Endothelial cell of umbilical vein (primary cell): ENCODE results near the gene BRD2. TPM values are rescaled to one million over a fixed set of nuclear protein-coding genes. Genes with fewer than 3 reads are reported as not detected.

Source experiments
- Bru-seq: library from RNA; stranded (reverse); fragments of 400-500 nt; gene quantifications from one replicate; lab custom pipeline; 2021; lab: Mats Ljungman, UMichigan
- BruChase-seq, 2 experiments: library from RNA; stranded (reverse); fragments of 400-500 nt; gene quantifications; one replicate each; lab custom pipeline; 2021; lab: Mats Ljungman, UMichigan
- BruUV-seq: library from RNA; stranded (reverse); fragments of 400-500 nt; replicated peaks from 2 replicates; lab custom pipeline; 2021; lab: Mats Ljungman, UMichigan
- CTCF ChIA-PET: fragments of 300-600, 350-600 bp; sonication (Branson Sonifier 250); formaldehyde crosslinking; loops from one replicate; lab custom pipeline; 2021; ENCODE audit warnings: antibody characterized with exemption, inconsistent platforms; lab: Charles Lee
- POLR2A ChIA-PET: fragments of 300-600, 350-600 bp; sonication (Branson Sonifier 250); formaldehyde crosslinking; loops from one replicate; lab custom pipeline; 2021; ENCODE audit warnings: antibody characterized with exemption, inconsistent platforms; lab: Charles Lee
- DNase-seq: peaks from one replicate; pipeline ENCODE4 v3.0.0-alpha.2; 2011; ENCODE audit warnings: low read depth, low spot score
- FAIRE-seq: peaks from 2 replicates; lab custom pipeline; 2011; peaks lifted over from hg19 to GRCh38; lab: Jason Lieb, UNC
- H2AFZ ChIP-seq: 2 replicates; pipeline ENCODE4 v1.6.0; 2012; ENCODE audit warnings: low read depth, low read length, control low read depth, inconsistent platforms
- H3K27ac ChIP-seq: 2 replicates; pipeline ENCODE4 v1.5.1; 2011; ENCODE audit warnings: low read depth, mild to moderate bottlenecking, control low read depth, low read length, moderate library complexity; ENCODE audit not compliant: insufficient read depth
- H3K27me3 ChIP-seq, 2 experiments: 2 replicates each; pipeline versions ENCODE4 v1.6.0 to v1.6.1; 2011; ENCODE audit warnings: low read length in 2 of 2, mixed read lengths in 1 of 2; ENCODE audit not compliant: control insufficient read depth in 2 of 2, insufficient read depth in 2 of 2
- H3K36me3 ChIP-seq, 2 experiments: 2 replicates in 1 of 2; 3 replicates in 1 of 2; pipeline ENCODE4 v1.5.1; 2011; ENCODE audit warnings: low read length in 2 of 2, mild to moderate bottlenecking in 1 of 2, moderate library complexity in 1 of 2; ENCODE audit not compliant: control insufficient read depth in 2 of 2, insufficient read depth in 2 of 2; ENCODE audit errors: extremely low read depth in 1 of 2
- H3K4me1 ChIP-seq: 3 replicates; pipeline ENCODE4 v1.5.1; 2011; ENCODE audit warnings: mild to moderate bottlenecking, low read length; ENCODE audit not compliant: control insufficient read depth, insufficient read depth; ENCODE audit errors: extremely low read depth
- H3K4me2 ChIP-seq: 2 replicates; pipeline ENCODE4 v1.6.1; 2011; ENCODE audit warnings: low read length, control low read depth, mixed read lengths; ENCODE audit not compliant: insufficient read depth
- H3K4me3 ChIP-seq, 3 experiments: fragments of 200-600 bp in 1 of 3; sonication (generic), shearing (Covaris generic) in 1 of 3; replicated peaks in 1 of 3; 2 replicates each; pipeline ENCODE4 v1.5.1; 2011 to 2016; ENCODE audit warnings: control low read depth in 3 of 3, low read length in 3 of 3, mild to moderate bottlenecking in 2 of 3, inconsistent platforms in 1 of 3, low read depth in 1 of 3, moderate library complexity in 1 of 3; ENCODE audit not compliant: insufficient read depth in 1 of 3
- H3K79me2 ChIP-seq: 2 replicates; pipeline ENCODE4 v1.6.0; 2012; ENCODE audit warnings: low read length, inconsistent platforms; ENCODE audit not compliant: control insufficient read depth, insufficient read depth
- H3K9ac ChIP-seq: replicated peaks from 2 replicates; pipeline ENCODE3; 2011; ENCODE audit warnings: low read length, control low read depth; ENCODE audit not compliant: insufficient read depth; ENCODE audit errors: extremely low read depth
- H3K9me1 ChIP-seq: replicated peaks from 3 replicates; pipeline ENCODE4 v1.6.0; 2011; ENCODE audit warnings: mild to moderate bottlenecking, low read length; ENCODE audit not compliant: control insufficient read depth, insufficient read depth; ENCODE audit errors: extremely low read depth
- H3K9me3 ChIP-seq: replicated peaks from 2 replicates; pipeline ENCODE4 v1.5.1; 2012; ENCODE audit warnings: low read length, inconsistent platforms; ENCODE audit not compliant: control insufficient read depth, insufficient read depth
- H4K20me1 ChIP-seq: replicated peaks from 2 replicates; pipeline ENCODE3; 2011; ENCODE audit warnings: mild to moderate bottlenecking, low read length; ENCODE audit not compliant: control insufficient read depth, insufficient read depth; ENCODE audit errors: extremely low read depth
- FOS ChIP-seq: IDR thresholded peaks from 2 replicates; pipeline ENCODE4 v1.6.1; 2011; ENCODE audit warnings: mild to moderate bottlenecking, low read length, moderate library complexity, borderline replicate concordance; ENCODE audit not compliant: insufficient read depth
- GATA2 ChIP-seq: IDR thresholded peaks from 2 replicates; pipeline ENCODE4 v1.7.0; 2011; ENCODE audit warnings: low read depth, mild to moderate bottlenecking, moderate library complexity, mixed read lengths, low read length; ENCODE audit not compliant: insufficient read length, insufficient read depth
- MYC ChIP-seq: IDR thresholded peaks from one replicate; pipeline ENCODE4 v1.6.1; 2011; ENCODE audit warnings: mild to moderate bottlenecking, low read depth, low read length
- POLR2A ChIP-seq: IDR thresholded peaks from 2 replicates; pipeline ENCODE4 v1.6.1; 2012; ENCODE audit warnings: low read depth, mild to moderate bottlenecking, control low read depth, low read length
- POLR2AphosphoS5 ChIP-seq: IDR thresholded peaks from 2 replicates; pipeline ENCODE4 v1.6.1; 2012; ENCODE audit warnings: low read depth, mild to moderate bottlenecking, control low read depth, low read length, moderate library complexity; ENCODE audit not compliant: insufficient read depth
- dilution Hi-C: fragments of 300-500 bp; cut with MboI; formaldehyde crosslinking; loops from one replicate; pipeline ENCODE4 v1.15.0; 2019; ENCODE audit warnings: low sequenced_read_pairs; ENCODE audit not compliant: extremely low pct_ligation_motif_present
- intact Hi-C: fragments of 100-400 bp; cut with micrococcal nuclease; formaldehyde crosslinking; loops from one replicate; pipeline ENCODE4 v1.10.0; 2022
- long read RNA-seq: library from polyadenylated mRNA; stranded (forward); transcript quantifications from one replicate; pipeline ENCODE4 v2.0.0, GENCODE V29; 2021
- polyA minus RNA-seq, 3 experiments: library from RNA; depleted of rRNA, polyadenylated mRNA; stranded (reverse); fragments of >200 nt; gene quantifications; 1 replicate in 1 of 3; 2 replicates in 2 of 3; pipeline ENCODE4 v1.2.3, GENCODE V29; 2011
- polyA plus RNA-seq, 4 experiments: library from polyadenylated mRNA; depleted of rRNA in 3 of 4; stranded (reverse) in 3 of 4; unstranded in 1 of 4; fragments of >200 nt; gene quantifications; 2 replicates each; pipeline versions ENCODE4 v1.2.1 to v1.2.3, GENCODE V29; 2011 to 2012; ENCODE audit warnings: missing spikeins in 1 of 4
- total RNA-seq: library from RNA; stranded (reverse); gene quantifications from 2 replicates; pipeline ENCODE4 v1.2.3, GENCODE V29; 2021
- TF ChIP-seq, protein P1 (sequence below), 2 donors: IDR thresholded peaks; 1 replicate in 1 of 2; 2 replicates in 1 of 2; pipeline ENCODE4 v1.5.1; 2011; ENCODE audit warnings: low read length in 2 of 2, mild to moderate bottlenecking in 2 of 2, moderate library complexity in 2 of 2, control low read depth in 1 of 2, inconsistent platforms in 1 of 2, low read depth in 1 of 2; ENCODE audit not compliant: insufficient read depth in 1 of 2; ENCODE audit errors: extremely low read depth in 1 of 2
- TF ChIP-seq, protein P2 (sequence below): IDR thresholded peaks from 2 replicates; pipeline ENCODE4 v1.6.1; 2011; ENCODE audit not compliant: insufficient read depth, insufficient read length

Gene BRD2
- 187 and 197 TPM in 2 replicates for total RNA-seq
- 114 and 131 TPM in 2 replicates for polyA plus RNA-seq
- polyA plus RNA-seq (2011; cell fraction: cytosol; rRNA removed) = 127 and 138 TPM in 2 replicates
- 486 and 501 TPM in 2 replicates for polyA plus RNA-seq (2011; cell fraction: nucleus; rRNA removed)
- polyA plus RNA-seq (2012) = 101 and 133 TPM in 2 replicates
- polyA minus RNA-seq = 110 and 118 TPM in 2 replicates
- 64.9 TPM for polyA minus RNA-seq (2011; cell fraction: cytosol; rRNA and poly(A)+ RNA removed)
- 159 and 195 TPM in 2 replicates for polyA minus RNA-seq (2011; cell fraction: nucleus; rRNA and poly(A)+ RNA removed)
- percentile 99 among the genes with signal in this experiment for Bru-seq, nascent RNA
- BruChase-seq, experiment 1, labeled RNA remaining after a 6-hour chase = percentile 97 among the genes with signal in this experiment
- percentile 99 among the genes with signal in this experiment for BruChase-seq, experiment 2, labeled RNA remaining after a 2-hour chase
- long read RNA-seq, full-length matches to known transcripts = 9 of 229 reads
- long read RNA-seq, partial matches to known transcripts = 37 of 229 reads
- long read RNA-seq, other reads (novel, unspliced or antisense) = 183 of 229 reads

DNA sequence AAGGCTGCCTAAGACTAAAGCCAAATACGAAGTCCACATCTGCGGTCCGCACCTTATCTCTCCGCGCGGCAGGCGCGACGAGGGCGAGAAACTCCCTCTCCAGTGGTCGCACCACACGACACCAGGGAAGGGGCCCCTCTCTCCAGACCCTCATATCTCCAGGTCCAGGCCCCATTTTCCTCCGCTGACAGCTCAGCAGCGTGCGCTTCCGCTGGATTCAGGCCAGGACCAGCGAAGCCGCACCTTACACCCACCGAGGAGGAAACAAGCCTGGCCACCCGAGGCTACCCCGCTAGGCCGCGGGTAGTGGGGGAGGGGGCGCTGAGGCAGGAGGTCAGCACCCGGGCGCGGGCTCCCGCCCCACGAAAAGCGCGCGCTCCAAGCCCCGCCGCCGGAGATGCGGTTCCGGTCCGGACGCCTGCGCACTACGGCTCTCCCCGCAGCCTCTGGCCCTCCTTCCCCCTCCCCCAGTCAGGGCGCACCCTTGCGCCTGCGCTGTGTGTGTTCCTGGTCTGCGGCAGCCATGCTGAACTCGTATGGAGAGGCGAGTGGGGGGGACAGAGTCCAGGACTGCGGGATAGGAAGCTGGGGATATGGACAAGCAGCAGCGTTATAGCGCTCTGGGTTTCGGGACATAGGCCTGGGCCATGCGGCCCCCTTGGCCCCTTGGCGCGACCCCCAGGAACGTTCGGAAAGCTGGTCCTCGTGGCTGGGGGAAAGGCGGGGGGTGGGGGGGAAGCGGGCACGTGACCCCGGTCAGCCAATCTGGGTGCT lies at the start of gene BRD2:
TSS of gene BRD2 (plus strand) at position 502 of the 774 bp plus-strand sequence. CDS start 4,305 bp downstream, outside the sequence.
- Histone ChIP-seq H3K27me3 (no peaks in the 10 kb centered on the region), H2AFZ (peak within 1 kb of the TSS; percentile 71), H3K4me2 (peak within 1 kb of the TSS; percentile 95), H3K4me3 (peak within 1 kb of the TSS; percentile 47 to 76 (median 70)), H3K9me3 (no peaks in the 10 kb centered on the region), H4K20me1 (no peaks in the 10 kb centered on the region), H3K36me3 (peaks cover 4% of the 10 kb centered on the region in 2 experiments), H3K9me1 (no peaks in the 10 kb centered on the region), H3K4me1 (peaks cover 26% of the 10 kb centered on the region), H3K79me2 (peaks cover 20% of the 10 kb centered on the region), H3K27ac (peak within 1 kb of the TSS; percentile 81), H3K9ac (peak within 1 kb of the TSS; percentile 88)
- ChIA-PET POLR2A (interaction anchor here (0.6 to 1.1 kb wide), 6 partner anchors 15 to 286 kb away, joined by 3 to 6 read pairs (median 4); partner anchors contain the start of gene HLA-DMA), CTCF (interaction anchor here (1.1 to 13.7 kb wide), 8 partner anchors 14 to 280 kb away, joined by 3 to 187 read pairs (median 12); partner anchors contain the start of genes HLA-DMA and HLA-DMB)
- FAIRE-seq = peak; percentile 80
- peak; percentile 96 for DNase-seq
- intact Hi-C loops (no loop called here), dilution Hi-C loops (no loop called here)
- BruUV-seq = TSS peak; percentile 5
- peak; percentile 60 for TF ChIP-seq POLR2AphosphoS5
- peak; percentile 62 for TF ChIP-seq MYC
- TF ChIP-seq, protein P1, sequence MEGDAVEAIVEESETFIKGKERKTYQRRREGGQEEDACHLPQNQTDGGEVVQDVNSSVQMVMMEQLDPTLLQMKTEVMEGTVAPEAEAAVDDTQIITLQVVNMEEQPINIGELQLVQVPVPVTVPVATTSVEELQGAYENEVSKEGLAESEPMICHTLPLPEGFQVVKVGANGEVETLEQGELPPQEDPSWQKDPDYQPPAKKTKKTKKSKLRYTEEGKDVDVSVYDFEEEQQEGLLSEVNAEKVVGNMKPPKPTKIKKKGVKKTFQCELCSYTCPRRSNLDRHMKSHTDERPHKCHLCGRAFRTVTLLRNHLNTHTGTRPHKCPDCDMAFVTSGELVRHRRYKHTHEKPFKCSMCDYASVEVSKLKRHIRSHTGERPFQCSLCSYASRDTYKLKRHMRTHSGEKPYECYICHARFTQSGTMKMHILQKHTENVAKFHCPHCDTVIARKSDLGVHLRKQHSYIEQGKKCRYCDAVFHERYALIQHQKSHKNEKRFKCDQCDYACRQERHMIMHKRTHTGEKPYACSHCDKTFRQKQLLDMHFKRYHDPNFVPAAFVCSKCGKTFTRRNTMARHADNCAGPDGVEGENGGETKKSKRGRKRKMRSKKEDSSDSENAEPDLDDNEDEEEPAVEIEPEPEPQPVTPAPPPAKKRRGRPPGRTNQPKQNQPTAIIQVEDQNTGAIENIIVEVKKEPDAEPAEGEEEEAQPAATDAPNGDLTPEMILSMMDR (IDR thresholded peaks at IDR 0.05; ENCODE audit: extremely low read depth in 1 of 2, insufficient read depth in 1 of 2, low read depth in 1 of 2, low read length in 2 of 2) = no peak
- TF ChIP-seq FOS = no peak
- TF ChIP-seq POLR2A = peak; percentile 72
- TF ChIP-seq, protein P2, sequence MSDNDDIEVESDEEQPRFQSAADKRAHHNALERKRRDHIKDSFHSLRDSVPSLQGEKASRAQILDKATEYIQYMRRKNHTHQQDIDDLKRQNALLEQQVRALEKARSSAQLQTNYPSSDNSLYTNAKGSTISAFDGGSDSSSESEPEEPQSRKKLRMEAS = peak; percentile 73
- peak; percentile 20 for TF ChIP-seq GATA2
